COR-L47 (cell line): ENCODE data around the gene SLFN12.
"Not testable (repeated sequence)": the region's sequence is repeated elsewhere in the genome, so short reads cannot be mapped to it uniquely, and the experiment has no call there.

Experiments
- DNase-seq: peaks from one replicate; lab custom pipeline; 2025; lab: John Stamatoyannopoulos, UW

The SLFN12 gene

DNA sequence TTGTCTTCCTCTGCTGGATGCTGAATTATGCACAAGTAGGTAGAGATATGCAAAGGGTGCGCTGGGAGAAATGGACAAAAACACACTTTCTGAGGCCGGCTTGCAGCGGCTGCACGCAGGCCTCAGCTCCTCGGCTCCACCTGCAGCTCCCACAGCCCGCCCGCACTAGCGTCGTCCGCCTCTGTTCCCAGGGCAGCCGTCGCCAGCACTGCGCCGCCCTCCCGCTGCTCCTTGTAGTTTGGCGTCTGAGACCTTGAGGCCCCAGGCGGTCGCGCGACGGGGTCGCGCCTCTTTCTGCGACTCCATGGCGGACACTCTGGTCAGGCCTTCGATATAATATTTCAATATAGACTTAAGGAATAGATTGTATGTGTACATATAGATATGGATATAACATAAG, 24.8 kb downstream of the SLFN12 start:
- no peak for DNase-seq

DNA sequence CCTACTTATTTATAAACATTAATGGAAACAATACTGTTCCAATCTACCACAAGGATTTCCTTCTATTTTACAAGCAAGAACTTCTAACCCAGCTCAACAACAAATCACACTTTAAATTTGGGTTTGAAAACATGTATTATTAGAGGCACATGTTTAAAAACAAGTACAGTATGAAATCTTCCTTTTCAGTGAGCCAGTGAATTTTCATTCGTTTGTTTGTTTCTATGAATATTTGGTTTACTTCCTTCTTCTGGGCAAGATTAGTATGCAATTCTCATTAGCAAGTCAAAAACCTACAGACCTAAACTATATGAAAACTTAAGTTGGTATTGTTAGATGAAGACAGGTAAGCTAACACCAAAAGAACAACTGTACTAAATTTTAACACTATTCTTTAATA, 25.7 kb downstream of the SLFN12 start:
- DNase-seq, result no peak

DNA sequence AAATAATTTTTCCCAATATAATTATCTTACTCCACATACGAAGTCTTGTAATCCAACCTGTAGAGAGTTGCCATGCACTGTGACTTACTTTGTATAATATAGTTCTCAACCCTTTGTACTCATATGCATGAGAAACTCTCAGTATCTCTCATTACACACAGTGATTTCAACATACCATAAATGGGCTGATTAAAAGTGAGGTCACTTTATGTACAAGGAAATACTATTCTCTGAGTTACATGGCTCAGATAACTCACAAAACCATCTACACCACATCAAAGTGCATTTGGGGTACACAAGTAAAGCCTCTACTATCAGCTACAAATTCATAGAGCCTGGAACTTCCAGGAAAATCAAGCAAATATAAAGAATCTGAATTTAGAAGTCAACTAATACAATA, 27.9 kb downstream of the SLFN12 start:
- no peak for DNase-seq

DNA sequence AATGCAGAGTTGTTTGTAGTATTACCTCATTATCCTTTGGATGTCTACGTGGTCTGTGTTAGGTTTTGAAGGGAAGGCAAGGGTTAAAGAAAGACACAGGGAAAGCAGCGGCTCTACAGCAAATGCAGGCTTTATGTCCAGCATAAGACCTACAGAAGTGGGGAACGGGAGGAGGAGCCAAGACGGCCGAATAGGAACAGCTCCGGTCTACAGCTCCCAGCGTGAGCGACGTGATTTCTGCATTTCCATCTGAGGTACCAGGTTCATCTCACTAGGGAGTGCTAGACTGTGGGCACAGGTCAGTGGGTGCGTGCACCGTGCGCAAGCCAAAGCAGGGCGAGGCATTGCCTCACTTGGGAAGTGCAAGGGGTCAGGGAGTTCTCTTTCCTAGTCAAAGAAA, 38.5 kb downstream of the SLFN12 start:
- DNase-seq, result not testable (repeated sequence)

DNA sequence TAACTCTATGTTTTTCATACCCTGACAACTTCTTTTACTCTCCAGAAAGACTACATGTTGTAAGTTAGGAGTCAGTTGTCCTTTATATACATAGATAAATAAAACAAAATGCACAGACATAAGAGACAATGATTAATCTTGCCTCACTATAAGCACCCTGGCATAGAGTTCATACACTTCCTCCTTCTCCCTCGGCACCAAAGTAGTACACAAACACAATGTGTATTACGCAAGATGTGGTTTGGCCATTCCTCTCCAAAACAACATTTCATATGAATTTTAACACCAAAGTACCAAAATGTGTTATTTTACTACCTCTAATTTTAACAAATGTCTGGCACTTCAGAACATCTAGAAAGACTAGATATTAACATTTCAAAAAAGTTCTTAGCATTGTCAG, 41.6 kb downstream of the SLFN12 start:
- DNase-seq, result no peak

DNA sequence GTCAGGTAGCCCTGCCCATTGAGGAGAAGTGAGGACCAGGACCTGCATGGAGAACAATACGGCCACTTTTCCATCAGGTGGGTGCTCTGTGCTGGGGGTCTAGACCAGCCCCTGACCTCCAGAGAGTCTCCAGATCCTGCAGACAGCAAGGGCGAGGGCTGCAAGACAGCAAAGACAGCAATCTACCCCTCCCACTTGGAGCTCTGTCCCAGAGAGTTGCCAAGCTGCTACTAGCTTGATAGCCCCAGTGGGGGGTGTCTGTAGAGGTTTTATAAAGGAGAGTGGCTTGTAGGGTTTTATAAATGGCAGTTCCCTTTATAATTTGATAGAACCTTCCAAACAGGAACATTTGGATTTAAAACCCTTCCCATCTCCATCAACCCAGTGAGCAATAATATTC, 42.1 kb downstream of the SLFN12 start:
- no peak for DNase-seq

DNA sequence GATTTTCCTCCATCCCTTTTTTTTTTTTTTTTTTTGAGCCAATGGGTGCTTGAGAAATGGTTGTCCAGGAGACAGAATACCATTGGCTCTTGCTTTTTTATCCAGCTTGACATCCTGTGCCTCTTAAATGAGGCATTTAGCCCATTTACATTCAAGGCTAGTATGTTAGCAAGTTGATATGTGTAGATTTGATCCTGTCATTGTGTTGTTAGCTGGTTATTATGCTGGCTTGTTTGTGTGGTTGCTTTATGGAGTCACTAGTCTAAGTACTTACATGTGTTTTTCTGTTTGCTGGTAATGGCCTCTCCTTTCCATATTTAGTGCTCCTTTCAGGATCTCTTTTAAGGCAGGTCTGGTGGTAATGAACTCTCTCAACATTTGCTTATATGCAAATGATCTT, 44.8 kb downstream of the SLFN12 start:
- DNase-seq, result no peak

DNA sequence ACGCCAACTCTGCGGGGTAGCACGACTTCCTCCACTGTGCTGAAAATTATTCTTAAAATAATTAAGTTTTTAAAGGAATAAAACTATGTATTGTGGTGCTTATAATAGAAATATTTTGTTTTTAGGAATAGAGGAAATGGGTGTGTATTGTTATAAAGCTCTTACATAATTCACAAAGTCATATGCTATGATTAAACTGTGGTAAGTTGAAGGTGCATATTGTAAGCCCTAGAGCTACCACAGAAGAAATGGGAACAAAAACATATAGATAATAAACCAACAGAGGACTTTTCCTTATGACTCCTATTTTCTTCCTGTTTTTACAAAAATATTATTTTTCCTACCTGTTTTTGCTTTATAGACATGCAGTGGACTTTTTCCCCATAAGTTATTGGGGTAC, 54.6 kb downstream of the SLFN12 start:
- no peak for DNase-seq

DNA sequence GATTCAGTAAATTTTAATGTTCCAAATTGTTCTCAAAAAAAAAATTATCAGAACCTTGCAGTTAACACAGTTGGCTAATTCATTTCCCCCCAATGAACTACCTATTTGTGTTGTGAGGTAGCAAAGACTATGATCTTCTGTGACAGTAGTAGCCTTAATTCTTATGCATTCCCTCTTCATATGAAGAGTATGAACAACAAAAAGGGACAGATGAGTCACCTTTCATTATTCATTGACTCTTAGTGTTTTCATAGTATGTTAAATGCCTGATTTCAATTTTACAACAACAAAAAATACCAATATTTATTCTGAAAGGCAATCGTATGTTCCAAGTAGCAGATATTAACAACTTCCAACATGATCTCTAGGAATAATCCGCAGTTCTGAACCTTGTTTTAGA, 55.2 kb downstream of the SLFN12 start:
- no peak for DNase-seq

DNA sequence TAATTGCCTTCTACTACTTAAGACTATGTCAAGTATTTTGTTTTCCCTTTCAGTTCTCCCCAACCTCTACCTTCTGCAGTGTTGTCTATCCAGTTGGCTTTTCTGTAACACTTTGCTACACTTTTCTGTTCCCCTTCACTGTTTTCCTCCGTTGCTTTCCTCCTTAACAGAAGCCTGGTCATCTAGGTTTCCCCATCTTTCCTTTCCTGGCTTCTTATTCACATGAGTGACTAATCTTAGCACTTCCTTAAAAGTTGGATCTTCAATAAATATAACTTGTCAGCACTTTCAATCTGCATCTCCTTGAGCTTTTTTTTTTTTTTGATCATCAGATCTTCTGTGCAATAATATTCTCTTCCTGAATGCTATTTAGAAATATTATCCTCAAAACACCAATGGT, 56.1 kb downstream of the SLFN12 start:
- no peak for DNase-seq

DNA sequence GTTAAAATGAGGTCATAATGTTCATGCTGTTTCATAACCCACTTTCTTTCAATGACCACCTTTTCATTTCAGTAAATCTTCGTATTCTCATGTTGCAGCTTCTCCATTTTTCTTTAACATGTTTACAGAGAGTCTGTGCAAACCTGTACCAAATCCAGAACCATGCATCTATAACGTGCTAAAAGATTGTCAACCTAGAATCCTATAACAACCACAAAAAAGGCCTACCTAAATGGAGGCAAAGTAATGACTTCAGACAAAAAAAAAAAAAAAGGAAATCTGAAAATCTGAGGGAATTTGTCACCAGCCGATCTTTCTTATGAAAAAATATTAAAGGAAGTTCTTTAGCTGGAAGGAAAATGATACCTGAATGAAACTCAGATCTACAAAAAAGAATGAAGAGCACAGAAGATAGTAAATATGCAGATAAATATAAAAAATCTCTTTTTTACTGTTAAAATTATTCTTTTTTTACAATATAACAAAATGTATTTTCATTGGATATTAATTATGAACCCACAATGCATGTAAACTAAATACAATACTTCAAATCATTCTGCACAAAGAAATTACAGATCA, 57.4 kb downstream of the SLFN12 start:
- no peak for DNase-seq

DNA sequence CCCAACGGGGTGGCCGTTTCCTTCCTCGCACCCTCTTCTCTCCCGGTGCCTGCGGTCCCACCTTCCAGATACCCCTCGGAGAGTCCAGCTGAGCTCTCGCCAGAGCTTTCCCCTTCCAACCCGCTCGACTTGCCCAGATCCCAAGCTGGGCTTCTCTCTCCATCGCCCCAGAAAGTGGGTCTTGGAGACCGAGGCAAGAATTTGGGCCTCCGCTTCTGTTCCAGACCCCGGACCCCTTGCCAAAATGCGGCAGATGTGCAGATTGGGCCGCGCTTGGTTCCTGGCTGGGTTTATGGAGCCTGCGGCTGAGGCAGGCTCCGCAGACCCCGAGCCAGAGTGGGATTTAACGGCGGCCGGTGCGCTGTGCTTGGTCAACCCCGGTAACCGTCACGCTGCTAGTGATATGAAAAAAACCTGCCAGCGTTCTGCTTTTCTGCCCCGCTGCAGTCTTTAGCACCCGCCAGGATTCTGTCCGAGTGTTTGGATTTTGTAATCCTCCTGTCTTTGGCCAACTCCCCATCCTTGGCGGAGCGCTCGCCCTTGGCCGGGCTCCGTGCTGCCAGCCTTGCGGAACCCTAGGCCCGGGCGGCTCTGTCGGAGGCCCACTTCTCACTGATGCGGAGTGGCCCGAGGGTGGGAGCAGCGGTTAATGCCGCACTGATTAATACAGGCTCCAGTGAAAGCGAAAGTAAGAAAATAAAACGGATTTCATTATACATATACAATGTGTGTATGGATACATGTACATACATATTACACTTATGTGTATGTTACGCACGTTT, 58.1 kb downstream of the SLFN12 start:
- DNase-seq, result no peak

DNA sequence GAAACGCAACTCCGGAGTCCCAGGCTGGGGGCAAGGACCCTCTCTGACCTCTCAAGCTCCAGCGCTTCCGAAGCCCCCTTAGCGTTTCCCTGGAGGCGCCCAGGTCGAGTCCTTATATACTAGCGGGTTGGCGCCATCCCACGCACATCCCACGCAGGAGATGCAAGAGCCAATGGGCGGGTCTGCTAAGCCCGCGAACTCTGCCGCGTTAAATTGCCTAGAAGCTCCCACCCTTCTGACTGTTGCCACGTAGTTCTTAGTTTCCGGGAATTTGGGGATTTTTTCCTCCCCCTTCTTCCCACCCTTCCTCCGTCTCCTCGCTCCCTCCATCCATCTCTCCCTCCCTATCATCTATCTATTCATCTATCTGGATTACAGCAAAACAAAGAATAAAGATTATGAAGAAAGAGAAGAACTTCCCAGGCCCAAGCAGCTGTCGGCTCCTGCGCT, 58.7 kb downstream of the SLFN12 start, which contains the start of gene SLFN11:
Gene SLFN11, minus strand, starts transcription at position 88 of the 450 bp plus-strand sequence. CDS start 9,814 bp downstream, outside the sequence.
- no peak for DNase-seq

DNA sequence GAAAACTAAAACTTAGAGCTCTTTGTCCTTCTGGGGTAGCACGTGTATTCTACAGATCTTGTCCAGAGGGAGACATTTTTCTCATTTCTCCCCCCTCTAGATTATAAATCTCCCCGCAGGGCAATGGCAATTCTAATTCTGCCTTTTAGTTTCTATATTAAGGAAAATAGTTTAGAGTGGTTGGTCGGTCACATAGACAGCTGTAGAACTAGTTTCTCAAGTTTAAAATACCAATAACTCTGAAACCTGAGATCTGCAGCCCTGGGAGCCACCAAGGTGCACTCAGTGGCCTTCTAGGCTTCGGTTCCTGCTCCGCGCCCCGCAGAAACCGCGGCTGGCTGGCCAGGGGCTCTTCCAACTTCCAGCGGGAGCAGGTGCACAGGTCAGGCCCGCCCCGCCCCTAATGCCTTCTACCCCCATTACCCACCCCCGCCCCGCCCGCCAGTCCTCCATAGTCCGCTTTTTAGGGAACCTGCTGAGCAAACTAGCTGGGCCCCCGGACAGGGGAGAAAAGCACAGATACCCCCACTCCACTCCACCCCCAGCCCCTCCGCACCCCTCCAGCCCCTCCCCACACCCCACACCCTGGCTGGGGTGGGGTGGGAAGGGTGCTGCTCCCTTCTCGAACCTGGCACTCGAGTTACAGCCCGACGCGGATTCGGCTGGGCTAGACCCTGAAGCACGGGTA, 59.3 kb downstream of the SLFN12 start:
- no peak for DNase-seq

DNA sequence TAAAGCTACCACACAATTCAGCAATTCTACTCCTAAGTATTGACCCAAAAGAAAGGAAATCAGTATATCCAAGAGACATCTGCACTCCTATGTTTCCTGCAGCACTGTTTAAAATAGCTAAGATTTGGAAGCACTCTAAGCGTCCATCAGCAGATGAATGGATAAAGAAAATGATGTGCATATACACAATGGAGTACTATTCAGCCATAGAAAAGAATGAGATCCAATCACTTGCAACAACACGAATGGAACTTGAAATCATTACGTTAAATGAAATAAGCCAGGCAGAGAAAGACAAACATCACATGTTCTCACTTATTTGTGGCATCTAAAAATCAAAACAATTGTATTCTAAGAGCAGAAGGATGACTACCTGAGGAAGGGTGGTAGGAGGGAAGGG, 60.4 kb downstream of the SLFN12 start:
- DNase-seq, result no peak

DNA sequence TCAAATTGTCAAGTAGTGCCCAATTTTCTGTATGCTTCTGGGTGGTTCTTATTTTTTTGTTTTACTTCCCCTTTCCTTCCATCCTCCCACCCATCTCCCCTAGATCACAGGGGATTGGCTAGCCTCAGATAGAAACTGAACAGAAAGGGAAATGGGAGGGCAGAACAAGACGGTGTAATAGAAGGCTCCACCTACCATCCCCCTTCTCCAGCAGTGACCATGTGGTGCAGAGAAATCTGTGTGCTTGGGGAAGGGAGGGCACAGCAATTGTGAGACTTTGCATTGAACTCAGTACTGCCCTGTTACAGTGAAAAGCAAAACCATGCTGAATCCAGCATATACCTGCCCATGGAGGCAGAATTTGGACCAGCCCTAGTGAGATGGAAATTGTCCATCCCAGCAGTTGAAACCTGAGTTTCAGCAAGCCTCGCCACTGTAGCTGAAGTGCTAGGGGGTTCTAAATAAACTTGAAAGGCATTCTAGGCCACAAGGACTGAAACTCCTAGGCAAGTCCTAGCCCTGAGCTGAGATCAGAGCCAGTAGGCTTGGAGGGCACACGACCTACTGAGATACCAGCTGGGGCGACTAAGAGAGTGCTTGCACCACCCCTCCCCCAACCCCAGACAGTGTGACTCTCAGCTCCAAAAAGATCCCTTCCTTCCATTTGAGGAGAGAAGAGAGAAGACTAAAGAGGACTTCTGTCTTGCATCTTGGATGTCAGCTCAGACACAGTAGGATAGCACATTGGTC, 64.0 kb downstream of the SLFN12 start:
- DNase-seq, result no peak

DNA sequence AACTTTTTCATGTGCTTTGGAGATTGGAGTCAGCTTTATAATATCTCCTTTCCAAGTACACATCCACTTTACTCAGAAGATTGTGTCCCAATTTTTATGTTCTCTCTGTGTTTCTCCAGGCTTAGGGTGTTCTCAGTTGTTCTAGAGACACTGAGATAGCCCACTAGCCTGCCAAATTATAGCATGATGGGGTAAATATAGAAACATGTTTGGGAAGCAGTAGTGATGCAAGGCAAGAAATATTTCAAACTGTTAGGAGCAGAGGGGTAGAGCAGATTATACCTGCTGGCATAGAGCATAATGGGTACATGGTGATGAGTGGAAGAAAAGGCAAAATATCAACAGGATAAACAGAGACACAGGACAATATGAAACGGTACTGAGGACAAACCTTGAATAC, 71.3 kb downstream of the SLFN12 start:
- DNase-seq, result no peak
